HTR-8/SVneo (cell line): ENCODE results near the gene FLNB.
A peak's percentile ranks its signal among the peaks of the same experiment; 100 is the strongest.

ENCODE experiments used
- DNase-seq: peaks from one replicate; pipeline ENCODE4 v3.0.0; 2011; ENCODE audit warnings: low spot score, mixed read lengths; ENCODE audit not compliant: insufficient read length
- FAIRE-seq: peaks from 2 replicates; lab custom pipeline; 2011; peaks lifted over from hg19 to GRCh38; lab: Jason Lieb, UNC

The FLNB gene

DNA sequence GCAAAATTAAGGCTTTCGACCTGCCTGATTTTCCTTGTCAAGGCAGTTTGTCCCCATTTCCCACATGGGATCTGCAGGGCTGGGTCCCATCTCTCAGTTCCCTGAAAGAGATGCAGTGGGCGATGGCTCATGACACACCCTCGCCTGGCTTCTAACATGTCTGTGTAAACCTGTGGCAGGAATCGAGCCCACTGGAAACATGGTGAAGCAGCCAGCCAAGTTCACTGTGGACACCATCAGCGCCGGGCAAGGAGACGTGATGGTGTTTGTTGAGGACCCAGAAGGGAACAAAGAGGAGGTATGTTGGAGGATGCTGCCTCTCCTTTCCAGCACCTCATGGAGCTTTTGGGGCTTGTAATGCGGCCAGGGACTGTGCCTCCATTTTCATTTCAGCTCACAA lies 86.4 kb downstream of the FLNB start:
- FAIRE-seq (no peak), DNase-seq (no peak)

- peak; percentile 42 for FAIRE-seq
Measured at GRCh38 chr3:58095603-58096138, 87.4 kb downstream of the FLNB start.

DNA sequence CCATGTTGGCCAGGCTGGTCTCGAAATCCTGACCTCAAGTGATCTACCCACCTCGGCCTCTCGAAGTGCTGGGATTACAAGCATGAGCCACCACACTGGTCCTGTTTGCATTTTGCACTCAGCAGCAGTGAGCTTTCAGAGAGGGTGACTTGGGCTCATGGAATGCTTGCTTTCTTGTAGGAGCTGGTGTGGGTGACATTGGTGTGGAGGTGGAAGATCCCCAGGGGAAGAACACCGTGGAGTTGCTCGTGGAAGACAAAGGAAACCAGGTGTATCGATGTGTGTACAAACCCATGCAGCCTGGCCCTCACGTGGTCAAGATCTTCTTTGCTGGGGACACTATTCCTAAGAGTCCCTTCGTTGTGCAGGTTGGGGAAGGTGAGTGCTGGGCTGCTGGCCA lies 90.3 kb downstream of the FLNB start:
- no peak for FAIRE-seq
- DNase-seq, result no peak

More at GRCh38 chr3:58095603-58096138, 87.4 kb downstream of the FLNB start:
- DNase-seq, result no peak

GRCh38 chr3:58099865-58100264 lies 91.6 kb downstream of the FLNB start:
- DNase-seq (no peak), FAIRE-seq (no peak)

DNA sequence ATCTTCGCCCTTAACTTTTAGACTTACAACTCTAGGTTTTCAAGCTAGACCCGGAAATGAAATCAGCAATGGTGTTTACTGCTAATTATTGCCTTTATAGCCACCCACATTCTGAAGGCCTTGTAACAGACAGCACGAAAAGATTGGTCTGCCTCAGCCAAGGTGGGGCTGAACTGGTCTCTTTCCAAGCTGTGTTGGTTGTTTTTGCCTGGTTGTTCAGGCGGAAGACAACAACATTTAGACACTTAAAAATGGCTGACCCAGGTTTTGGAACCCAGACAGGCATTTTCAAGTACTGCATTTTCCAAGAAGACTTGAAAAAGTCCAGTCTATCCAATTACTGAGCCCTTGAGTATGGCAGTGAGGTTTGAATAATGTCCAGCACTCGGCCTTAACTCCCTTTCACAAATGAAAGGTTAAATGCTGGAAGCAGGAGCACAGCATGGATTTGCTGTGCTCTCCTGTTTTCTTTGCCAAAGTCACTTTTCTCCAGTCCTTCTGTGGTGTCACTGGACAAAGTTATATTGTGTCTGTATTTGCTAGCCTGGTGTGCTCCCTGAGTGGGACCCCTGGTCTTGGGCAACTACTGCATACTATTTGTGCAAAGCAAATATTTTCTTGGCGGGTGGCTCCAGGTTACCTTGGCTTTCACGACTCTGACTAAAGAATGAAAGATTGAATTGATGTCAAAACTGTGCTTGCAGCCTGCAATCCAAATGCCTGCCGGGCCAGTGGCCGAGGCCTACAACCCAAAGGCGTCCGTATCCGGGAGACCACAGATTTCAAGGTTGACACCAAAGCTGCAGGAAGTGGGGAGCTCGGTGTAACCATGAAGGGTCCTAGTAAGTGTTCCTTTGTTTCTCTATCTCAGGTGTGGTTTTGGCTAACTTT lies 93.5 kb downstream of the FLNB start:
- FAIRE-seq (no peak), DNase-seq (no peak)

- FAIRE-seq (no peak), DNase-seq (no peak)
Measured at GRCh38 chr3:58102390-58102750, 94.1 kb downstream of the FLNB start.

GRCh38 chr3:58102976-58103451 lies 94.8 kb downstream of the FLNB start:
- DNase-seq, result no peak
- FAIRE-seq, result peak; percentile 60

DNA sequence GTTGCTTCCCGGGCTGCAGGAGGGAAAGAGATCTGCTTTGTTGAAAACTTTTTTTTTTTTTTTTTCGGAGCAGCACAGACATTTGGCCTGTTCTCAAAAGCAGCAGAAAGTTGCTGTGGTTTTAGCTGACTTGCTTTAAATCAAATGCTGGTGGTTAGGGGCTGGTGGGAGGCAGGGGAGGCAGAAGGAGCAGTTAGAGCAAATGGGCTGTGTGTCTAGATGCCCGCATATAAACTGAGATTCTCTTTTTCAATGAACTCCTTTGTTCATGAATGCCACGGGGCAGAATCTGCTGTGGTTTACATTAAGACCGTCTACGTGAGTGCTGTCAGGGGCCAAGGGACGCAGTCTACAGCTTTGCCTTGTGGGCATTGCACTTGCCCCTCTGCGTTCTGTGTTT lies 95.9 kb downstream of the FLNB start:
- DNase-seq (no peak), FAIRE-seq (no peak)

DNA sequence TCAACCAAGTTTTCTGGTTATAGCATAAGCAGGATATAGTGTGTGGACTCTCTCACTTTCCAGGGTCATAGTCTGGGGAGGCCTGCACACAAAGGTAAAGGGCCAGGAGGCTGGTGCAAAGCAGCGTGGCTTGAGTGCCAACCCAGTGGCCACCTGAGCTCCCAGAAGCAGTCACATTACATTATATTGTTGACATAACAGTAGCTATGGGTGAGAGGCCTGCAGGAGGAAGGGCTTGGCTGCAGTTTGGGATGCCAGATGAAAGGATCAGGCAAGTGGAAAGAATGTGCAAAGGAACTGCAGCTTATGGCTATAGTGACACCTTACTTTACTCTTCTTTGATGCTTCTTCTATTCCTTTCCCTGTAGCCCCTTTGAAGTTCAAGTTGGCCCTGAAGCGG lies 96.5 kb downstream of the FLNB start:
- DNase-seq (no peak), FAIRE-seq (peak; percentile 36)

DNA sequence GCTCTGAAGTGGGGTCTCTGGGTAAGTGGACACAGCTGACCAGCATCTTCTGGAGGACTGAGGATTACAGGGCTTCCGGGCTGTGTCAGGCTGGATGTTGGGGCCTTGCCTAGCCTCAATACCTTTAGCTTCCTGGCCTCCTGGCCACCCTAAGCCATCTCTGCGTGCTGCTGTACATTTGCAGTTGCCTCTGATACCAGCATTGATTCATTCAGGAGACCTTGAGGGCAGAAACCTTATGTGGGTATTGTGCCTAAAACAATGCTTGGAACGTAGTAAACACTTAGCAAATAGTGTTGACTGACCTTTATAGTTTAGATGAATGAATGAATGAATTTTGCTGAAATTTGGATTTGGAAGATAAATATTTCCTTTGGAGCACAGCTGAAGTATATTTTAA lies 97.0 kb downstream of the FLNB start:
- DNase-seq (no peak), FAIRE-seq (no peak)

DNA sequence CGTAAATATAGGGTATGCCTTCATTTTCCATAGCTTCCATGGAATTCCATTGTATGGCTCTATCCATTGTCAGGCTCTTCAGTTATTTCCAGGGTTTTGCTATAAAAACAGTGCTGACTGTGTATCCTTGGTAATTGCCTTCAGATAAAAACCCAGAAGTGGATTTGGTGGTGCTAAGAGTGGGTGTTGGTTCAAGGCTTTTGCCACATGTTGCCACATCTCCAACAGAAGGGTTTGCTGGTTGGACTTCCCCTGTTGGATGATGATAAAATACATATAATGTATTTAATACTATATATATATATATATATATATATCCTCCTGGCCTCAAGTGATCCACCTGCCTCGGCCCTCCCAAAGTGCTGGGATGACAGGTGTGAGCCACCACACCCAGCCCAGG lies 97.8 kb downstream of the FLNB start:
- FAIRE-seq (no peak), DNase-seq (no peak)

DNA sequence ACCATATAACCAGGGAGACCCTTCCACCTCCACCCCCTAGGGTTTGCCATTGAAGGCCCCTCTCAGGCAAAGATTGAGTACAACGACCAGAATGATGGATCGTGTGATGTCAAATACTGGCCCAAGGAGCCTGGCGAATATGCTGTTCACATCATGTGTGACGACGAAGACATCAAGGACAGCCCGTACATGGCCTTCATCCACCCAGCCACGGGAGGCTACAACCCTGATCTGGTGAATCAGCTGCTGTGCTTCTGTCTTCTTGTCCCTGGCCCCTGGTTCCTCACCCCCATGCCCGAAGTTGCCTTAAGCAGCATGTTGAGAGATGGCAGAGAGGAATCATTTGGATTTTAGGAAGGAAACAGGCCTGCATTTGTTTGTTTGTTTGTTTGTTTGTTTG lies 98.4 kb downstream of the FLNB start:
- DNase-seq (no peak), FAIRE-seq (no peak)

DNA sequence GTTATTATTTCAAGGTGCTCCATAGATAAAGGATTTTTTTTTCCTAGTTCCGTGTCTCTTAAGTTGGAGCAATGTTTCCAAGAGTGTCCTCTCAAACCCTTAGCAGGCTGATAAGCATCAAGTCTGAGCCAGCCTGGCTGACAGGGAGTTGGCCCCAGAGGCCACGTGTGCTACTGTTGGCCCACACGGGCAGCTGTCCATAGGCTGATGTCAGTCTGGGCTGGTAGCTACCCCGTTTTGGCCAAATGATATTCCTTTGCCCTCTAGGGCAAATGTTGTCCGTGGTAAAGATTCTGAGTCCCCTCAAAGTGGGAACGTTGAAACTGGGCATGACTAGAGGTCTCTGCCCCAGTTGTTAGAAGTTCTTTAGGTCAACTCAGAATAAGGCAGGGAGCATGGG lies 99.4 kb downstream of the FLNB start:
- FAIRE-seq, result no peak
- no peak for DNase-seq

DNA sequence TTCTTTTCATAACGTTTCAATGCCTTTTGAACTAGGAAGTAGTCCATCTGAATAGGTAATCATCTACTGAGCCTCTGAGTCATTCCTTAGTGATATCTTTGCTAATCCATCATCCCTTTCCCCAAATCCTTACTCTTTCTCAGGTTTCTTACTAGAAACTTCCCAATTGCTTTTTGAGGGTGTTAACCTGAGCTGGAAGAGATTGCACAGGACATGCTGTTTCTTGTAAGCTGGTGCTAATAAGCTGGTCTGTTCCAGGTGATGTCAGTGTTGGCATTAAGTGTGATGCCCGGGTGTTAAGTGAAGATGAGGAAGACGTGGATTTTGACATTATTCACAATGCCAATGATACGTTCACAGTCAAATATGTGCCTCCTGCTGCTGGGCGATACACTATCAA lies 101.5 kb downstream of the FLNB start:
- DNase-seq (no peak), FAIRE-seq (no peak)

- DNase-seq (no peak), FAIRE-seq (no peak)
Measured at GRCh38 chr3:58111513-58112184, 103.4 kb downstream of the FLNB start.

DNA sequence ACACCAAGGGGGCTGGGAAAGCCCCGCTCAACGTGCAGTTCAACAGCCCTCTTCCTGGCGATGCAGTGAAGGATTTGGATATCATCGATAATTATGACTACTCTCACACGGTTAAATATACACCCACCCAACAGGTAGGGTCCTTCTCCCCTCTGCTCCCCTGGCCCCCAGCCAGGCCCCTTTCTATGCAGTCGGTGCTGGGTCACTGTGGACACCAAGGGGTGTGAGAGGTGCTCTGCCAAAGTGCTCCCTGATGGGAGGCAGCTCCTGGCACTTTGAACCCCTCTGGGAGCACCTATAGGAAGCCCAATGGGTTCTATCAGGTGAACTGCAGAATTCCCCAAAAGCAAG lies 103.9 kb downstream of the FLNB start:
- no peak for DNase-seq
- no peak for FAIRE-seq

DNA sequence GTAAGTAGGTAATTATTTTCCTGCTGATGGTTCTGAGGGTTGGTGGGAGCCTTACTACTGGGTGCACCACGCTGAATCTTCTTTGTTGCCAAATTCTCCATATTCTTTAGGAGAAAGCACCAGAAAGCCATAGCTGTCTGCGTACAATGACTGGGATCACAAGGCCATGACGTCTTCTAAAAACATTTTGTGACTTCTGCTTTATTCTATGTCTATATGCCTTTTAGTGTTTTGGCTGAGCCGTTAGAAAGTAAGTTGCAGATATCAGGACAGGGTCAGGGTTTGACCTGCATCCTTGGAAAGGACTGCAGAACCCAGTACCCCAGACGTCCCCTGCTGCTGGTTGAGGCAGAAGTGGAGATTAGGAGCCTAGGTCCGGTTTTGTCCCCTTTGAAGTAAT lies 107.0 kb downstream of the FLNB start:
- FAIRE-seq (no peak), DNase-seq (no peak)

DNA sequence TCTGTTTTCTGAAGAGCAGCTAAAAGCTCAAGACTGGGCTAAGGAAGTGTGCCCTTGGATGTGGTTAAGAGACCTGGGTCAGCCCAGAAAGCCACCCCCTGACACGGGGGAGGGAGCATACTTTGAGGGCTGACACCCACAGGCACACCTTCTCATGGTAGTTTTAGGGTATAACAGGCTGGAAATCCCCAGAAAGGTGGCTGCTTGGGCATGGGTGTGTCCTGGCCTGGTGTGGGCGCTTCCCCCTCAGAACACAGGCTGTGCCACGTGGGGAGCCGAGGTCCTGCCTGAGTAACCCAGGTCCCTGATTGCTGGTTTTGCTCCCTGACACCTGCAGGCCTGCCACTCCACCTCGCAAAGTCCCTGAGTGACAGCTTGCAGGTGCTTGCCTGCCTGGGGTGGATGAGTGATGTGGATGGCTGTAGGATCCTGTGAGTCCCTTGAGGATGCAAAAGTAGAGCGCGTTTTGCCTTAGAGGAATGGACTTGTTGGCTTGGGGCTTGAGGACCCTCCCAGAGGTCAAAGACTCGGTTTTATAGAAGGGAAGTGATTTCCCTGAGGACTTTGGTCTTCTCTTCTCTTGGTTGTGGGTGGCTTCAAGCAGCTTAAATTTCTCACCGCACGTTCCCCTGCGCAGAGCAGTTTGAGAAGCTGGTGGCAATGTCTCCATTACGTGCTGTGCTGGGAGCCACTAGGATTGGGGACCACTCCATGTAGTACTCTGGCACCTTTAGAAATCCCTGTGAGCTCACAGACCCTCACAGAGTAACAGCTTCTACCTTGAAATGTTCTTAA lies 108.1 kb downstream of the FLNB start:
- no peak for DNase-seq
- no peak for FAIRE-seq

GRCh38 chr3:58116985-58117384 lies 108.8 kb downstream of the FLNB start:
- FAIRE-seq, result no peak
- DNase-seq, result no peak

- DNase-seq (no peak), FAIRE-seq (no peak)
Measured at GRCh38 chr3:58117561-58118181, 109.4 kb downstream of the FLNB start.
